Measurements from ENCODE around the gene CAVIN3. TPM values are rescaled to one million over a fixed set of nuclear protein-coding genes. Genes with fewer than 3 reads are reported as not detected.

The CAVIN3 gene
- total and polyA plus RNA-seq, 2 donors (not counting 1 experiment from before 2014, with no cell fraction given): not detected

DNA sequence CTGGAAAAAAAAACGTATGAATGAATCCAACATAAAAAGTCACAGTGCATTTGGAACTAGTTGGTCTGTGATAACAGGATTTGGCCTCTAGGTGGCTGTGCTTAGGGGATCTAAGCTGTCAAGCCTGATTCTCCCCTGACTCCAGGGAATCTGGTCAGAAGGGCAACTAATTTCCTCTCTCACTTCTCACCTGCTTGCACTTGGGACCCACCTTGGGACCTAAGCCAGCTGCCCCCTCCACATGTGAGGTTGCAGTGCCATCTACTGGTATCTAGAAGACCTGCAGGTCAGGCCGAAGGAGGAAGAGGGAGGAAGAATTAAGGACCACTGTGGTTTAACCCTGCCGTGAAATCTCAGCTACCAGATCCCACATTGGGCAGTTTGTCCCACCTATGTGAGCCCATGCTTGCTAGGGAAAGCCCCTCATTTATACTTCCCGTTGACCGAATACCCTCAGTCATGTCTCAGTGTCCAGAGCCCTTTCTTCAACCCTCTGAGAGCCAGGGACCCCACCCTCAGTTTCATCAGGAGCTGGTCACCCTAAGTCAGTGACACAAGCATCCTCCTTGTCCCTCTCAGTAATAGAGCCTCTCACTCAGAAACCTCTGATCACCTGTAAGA, 33.2 kb upstream of the CAVIN3 start:
- H3K4me3 Mint-ChIP-seq: no peak overlapping the region
- ATAC-seq (ENCODE audit: low read depth): peak; percentile 64
- CTCF ChIA-PET: interaction anchor here (0.5 to 5.5 kb wide), 25 partner anchors 9 to 1716 kb away, joined by 3 to 43 read pairs (median 5); partner anchors contain the start of genes CCKBR and OR51D1

More for the DNA sequence above, 33.2 kb upstream of the CAVIN3 start:
- Histone ChIP-seq H3K79me2 (ENCODE audit: control insufficient read depth, insufficient read depth, low read length) (no peaks in the 10 kb centered on the region), H4K20me1 (ENCODE audit: control insufficient read depth, insufficient read depth, low read length, poor library complexity, severe bottlenecking) (no peaks in the 10 kb centered on the region), H3K4me2 (replicated peaks; ENCODE audit: low read depth, low read length, poor library complexity, severe bottlenecking) (no peak overlapping the region), H3K36me3 (replicated peaks in 1 of 2; ENCODE audit: control extremely low read depth in 1 of 2, control insufficient read depth in 1 of 2, extremely low read depth in 1 of 2, insufficient read depth in 2 of 2, low read length in 1 of 2) (no peaks in the 10 kb centered on the region), H3K4me3 (ENCODE audit: control extremely low read depth in 1 of 5, extremely low read depth in 1 of 5, insufficient read depth in 1 of 5, low read depth in 2 of 5, low read length in 4 of 5) (no peak overlapping the region), H2AFZ (ENCODE audit: insufficient read depth, low read depth, low read length, poor library complexity, severe bottlenecking) (peak overlapping the region; percentile 27), H3K27me3 (replicated peaks in 1 of 4; ENCODE audit: control extremely low read depth in 1 of 4, control insufficient read depth in 3 of 4, insufficient read depth in 4 of 4, low read length in 3 of 4) (peaks cover 0 to 5% (median 0%) of the 10 kb centered on the region in 4 experiments), H3K9ac (ENCODE audit: low read length) (no peak overlapping the region), H3K27ac (ENCODE audit: low read length in 2 of 2) (no peak overlapping the region), H3K9me3 (ENCODE audit: control extremely low read depth in 1 of 3, control insufficient read depth in 2 of 3, insufficient read depth in 1 of 3, low read length in 2 of 3) (no peaks in the 10 kb centered on the region), H3K4me1 (ENCODE audit: control insufficient read depth in 2 of 2, insufficient read depth in 2 of 2, low read length in 2 of 2) (peaks cover 0 to 6% of the 10 kb centered on the region in 2 donors)
- no peak overlapping the region for H3K27ac Mint-ChIP-seq
- peak; percentile 71 for DNase-seq
- 3% methylated on average over 3 of the region's 5 CpGs for WGBS (ENCODE audit: insufficient coverage)
- no peaks in the 10 kb centered on the region for H3K4me1 Mint-ChIP-seq
- H3K27me3 Mint-ChIP-seq: no peaks in the 10 kb centered on the region
- POLR2A ChIA-PET: no interaction called here
- H3K9me3 Mint-ChIP-seq (ENCODE audit: insufficient read depth): no peaks in the 10 kb centered on the region
- intact Hi-C loops (cut with micrococcal nuclease): loop anchor here (5.0 to 10.0 kb wide), 3 partner anchors 101 to 1716 kb away; partner anchors contain the start of gene OR51D1
- TF ChIP-seq, protein P1, sequence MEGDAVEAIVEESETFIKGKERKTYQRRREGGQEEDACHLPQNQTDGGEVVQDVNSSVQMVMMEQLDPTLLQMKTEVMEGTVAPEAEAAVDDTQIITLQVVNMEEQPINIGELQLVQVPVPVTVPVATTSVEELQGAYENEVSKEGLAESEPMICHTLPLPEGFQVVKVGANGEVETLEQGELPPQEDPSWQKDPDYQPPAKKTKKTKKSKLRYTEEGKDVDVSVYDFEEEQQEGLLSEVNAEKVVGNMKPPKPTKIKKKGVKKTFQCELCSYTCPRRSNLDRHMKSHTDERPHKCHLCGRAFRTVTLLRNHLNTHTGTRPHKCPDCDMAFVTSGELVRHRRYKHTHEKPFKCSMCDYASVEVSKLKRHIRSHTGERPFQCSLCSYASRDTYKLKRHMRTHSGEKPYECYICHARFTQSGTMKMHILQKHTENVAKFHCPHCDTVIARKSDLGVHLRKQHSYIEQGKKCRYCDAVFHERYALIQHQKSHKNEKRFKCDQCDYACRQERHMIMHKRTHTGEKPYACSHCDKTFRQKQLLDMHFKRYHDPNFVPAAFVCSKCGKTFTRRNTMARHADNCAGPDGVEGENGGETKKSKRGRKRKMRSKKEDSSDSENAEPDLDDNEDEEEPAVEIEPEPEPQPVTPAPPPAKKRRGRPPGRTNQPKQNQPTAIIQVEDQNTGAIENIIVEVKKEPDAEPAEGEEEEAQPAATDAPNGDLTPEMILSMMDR (IDR thresholded peaks at IDR 0.05): peak; percentile 98
- TF ChIP-seq EZH2 (IDR thresholded peaks at IDR 0.05; ENCODE audit: borderline replicate concordance, insufficient read depth, low read depth, low read length, poor library complexity, severe bottlenecking): no peak
